SK-N-MC (cell line): ENCODE results near the gene ADAM29.
A peak's percentile ranks its signal among the peaks of the same experiment; 100 is the strongest.
"Not testable (repeated sequence)": the region's sequence is repeated elsewhere in the genome, so short reads cannot be mapped to it uniquely, and the experiment has no call there.

Experiments
- DNase-seq: peaks from one replicate; pipeline ENCODE4 v3.0.0-alpha.2; 2011; ENCODE audit warnings: low read depth, low spot score
- H3K27ac ChIP-seq: fragments of 200-600 bp; sonication (generic); 2 replicates; pipeline ENCODE4 v1.5.1; 2016; ENCODE audit warnings: mixed run types
- H3K36me3 ChIP-seq: fragments of 200-600 bp; sonication (generic); 2 replicates; pipeline ENCODE4 v1.6.1; 2017; ENCODE audit warnings: antibody characterized with exemption, low read length, mixed read lengths; ENCODE audit not compliant: insufficient read depth
- H3K4me3 ChIP-seq: fragments of 200-600 bp; sonication (generic); 2 replicates; pipeline ENCODE4 v1.5.1; 2016
- H3K9ac ChIP-seq: fragments of 200-600 bp; sonication (generic); 2 replicates; pipeline ENCODE4 v1.8.0; 2017; ENCODE audit warnings: mixed run types, mixed read lengths; ENCODE audit not compliant: insufficient read length
- H3K9me3 ChIP-seq: fragments of 200-600 bp; sonication (generic); 2 replicates; pipeline ENCODE4 v1.6.1; 2017; ENCODE audit warnings: low read depth, mild to moderate bottlenecking, antibody characterized with exemption, low read length, moderate library complexity, mixed read lengths
- EZH2 ChIP-seq: fragments of 200-600 bp; sonication (generic); IDR thresholded peaks from one replicate; pipeline ENCODE4 v1.6.1; 2017; ENCODE audit warnings: antibody characterized with exemption
- FOXP2 ChIP-seq: optimal IDR thresholded peaks from 2 replicates; pipeline ENCODE3; 2011; ENCODE audit warnings: mild to moderate bottlenecking, moderate library complexity; ENCODE audit not compliant: insufficient read depth; ENCODE audit errors: extremely low read length, control extremely low read depth
- POLR2AphosphoS5 ChIP-seq: IDR thresholded peaks from 2 replicates; pipeline ENCODE4 v1.6.1; 2012; ENCODE audit warnings: mild to moderate bottlenecking, low read depth, low read length, borderline replicate concordance

The ADAM29 gene

DNA sequence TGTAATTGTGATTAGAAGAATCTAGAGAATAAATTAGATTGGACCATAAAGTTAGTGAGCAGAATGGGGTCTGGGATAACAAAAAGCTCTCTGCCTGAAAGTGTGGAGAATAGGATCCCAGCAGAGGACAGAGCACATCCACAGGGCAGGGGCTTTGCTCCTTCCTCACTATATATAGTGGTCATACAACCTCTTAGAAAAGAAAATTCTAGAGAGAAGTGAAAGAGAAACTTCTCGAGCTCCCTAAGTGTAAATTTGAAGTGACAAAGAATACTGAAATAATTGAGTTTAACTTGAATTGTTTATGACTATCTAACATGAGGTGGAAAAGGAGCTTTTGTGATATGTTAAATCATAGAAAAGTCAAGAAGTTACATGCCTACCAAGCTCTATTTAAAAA lies 14.9 kb downstream of the ADAM29 start:
- H3K9ac ChIP-seq: no peak overlapping the region
- no peak overlapping the region for H3K4me3 ChIP-seq
- H3K36me3 ChIP-seq: no peaks in the 10 kb centered on the region
- TF ChIP-seq POLR2AphosphoS5: no peak
- no peak for TF ChIP-seq EZH2
- TF ChIP-seq FOXP2: no peak
- no peak overlapping the region for H3K27ac ChIP-seq
- H3K9me3 ChIP-seq: no peaks in the 10 kb centered on the region
- DNase-seq: no peak

DNA sequence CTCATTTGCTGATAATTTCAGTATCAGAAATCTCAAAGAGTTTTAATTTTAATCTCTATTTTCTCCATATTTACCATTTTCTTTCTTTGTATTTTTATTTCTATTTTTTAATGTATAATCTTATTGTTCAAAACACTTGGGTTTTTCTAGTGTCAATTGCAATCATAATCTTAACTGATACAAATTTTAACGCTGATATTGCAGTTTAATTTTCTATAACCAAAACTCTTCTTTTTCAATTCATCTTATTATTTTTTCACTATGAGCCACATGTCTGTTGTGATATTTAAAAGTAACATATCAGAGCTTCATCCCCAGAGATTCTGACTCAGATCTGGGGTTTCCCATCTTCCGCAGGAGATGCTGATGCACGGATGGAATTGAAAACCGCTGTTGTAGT lies 16.2 kb downstream of the ADAM29 start:
- H3K9ac ChIP-seq: no peak overlapping the region
- no peaks in the 10 kb centered on the region for H3K9me3 ChIP-seq
- no peak for TF ChIP-seq FOXP2
- no peak for TF ChIP-seq EZH2
- no peak for TF ChIP-seq POLR2AphosphoS5
- H3K27ac ChIP-seq: no peak overlapping the region
- no peaks in the 10 kb centered on the region for H3K36me3 ChIP-seq
- no peak overlapping the region for H3K4me3 ChIP-seq
- no peak for DNase-seq

DNA sequence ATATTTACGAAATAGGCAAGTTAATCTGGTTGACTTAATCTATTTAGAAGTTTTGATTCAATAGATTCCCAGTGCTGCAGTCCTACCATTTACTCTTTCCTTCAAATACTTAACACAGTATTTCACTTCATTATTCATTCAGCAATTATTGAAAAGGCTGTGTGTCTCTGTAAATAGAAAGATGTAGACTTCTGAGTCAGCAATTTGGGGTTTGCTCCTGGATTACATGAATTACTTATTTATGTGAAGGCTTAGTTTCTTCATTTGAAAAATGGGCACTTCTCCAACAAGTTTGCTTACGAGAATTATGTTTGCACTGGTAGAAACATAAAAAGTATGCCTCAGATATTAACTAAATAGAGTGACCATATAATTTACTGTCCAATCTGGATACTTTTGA lies 17.4 kb downstream of the ADAM29 start:
- peak; percentile 75 for DNase-seq
- Histone ChIP-seq H3K9me3 (no peaks in the 10 kb centered on the region), H3K36me3 (no peaks in the 10 kb centered on the region), H3K9ac (no peak overlapping the region), H3K4me3 (0 out of 2 replicates have a peak overlapping the region, but pooled peaks have one; percentile 19), H3K27ac (no peak overlapping the region)
- peak; percentile 24; the same call in 1 of the 2 replicates for TF ChIP-seq POLR2AphosphoS5
- TF ChIP-seq EZH2: no peak

DNA sequence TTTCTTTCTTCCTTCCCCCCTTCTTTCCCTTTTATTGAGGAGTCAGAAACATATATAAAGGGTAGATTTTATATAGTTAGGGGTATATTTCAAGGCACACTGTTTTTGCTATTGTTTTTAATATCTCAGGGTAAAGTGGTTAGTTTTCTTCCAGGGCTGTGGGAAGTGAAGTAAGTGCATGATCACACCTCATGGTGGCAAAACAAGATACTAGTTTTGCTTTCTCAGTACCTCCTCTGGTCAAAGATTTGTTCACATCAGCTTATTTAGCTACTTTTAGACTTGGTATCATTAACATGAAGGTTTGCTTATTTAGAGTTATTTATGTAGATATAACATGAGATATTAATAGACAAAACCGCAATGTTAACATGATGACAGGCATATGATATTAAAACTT lies 21.8 kb downstream of the ADAM29 start:
- Histone ChIP-seq H3K9me3 (no peaks in the 10 kb centered on the region), H3K9ac (no peak overlapping the region), H3K36me3 (no peaks in the 10 kb centered on the region), H3K4me3 (no peak overlapping the region), H3K27ac (no peak overlapping the region)
- TF ChIP-seq POLR2AphosphoS5: no peak
- no peak for DNase-seq

DNA sequence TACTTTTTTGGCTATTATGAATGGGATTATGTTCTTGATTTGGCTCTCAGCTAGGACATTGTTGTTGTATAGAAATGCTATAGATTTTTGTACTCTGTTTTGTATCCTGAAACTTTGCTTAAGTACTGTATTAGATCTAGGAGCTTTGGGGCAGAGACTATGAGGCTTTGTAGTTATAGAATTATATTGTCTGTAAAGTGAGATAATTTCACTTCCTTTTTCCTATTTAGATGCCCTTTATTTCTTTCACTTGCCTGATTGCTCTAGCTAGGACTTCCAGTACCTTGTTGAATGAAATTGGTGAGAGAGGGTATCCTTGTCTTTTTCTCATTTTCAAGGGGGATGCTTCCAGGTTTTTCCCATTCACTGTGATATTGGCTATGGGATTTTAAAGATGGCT lies 28.1 kb downstream of the ADAM29 start:
- DNase-seq: no peak
- H3K9ac ChIP-seq: no peak overlapping the region
- TF ChIP-seq EZH2 (no peak), FOXP2 (no peak), POLR2AphosphoS5 (no peak)

DNA sequence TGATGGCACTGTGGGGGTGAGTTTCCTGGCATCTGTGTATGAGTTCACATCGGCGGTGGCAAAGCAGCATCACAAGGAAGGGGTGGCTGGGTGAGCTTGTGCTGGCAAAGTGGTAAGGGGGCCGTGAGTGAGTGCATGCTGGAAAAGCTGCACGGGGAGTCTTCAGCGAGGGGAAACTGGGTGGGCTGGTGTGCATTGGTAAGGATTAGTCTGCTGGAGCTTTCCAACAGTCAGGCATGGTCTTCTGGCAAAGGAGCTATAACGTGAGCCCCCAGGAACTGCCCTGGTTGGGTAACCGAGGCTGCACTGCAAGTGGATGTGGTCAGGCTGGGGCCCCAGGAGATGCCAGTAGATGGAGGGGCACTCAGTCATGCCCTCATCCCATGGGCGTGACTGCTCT lies 30.7 kb downstream of the ADAM29 start:
- no peaks in the 10 kb centered on the region for H3K9me3 ChIP-seq
- no peak for DNase-seq
- no peak overlapping the region for H3K4me3 ChIP-seq
- no peak overlapping the region for H3K9ac ChIP-seq
- no peaks in the 10 kb centered on the region for H3K36me3 ChIP-seq
- H3K27ac ChIP-seq: no peak overlapping the region
- TF ChIP-seq FOXP2 (no peak), EZH2 (no peak), POLR2AphosphoS5 (no peak)

More for the DNA sequence above, 28.1 kb downstream of the ADAM29 start:
- no peak overlapping the region for H3K4me3 ChIP-seq
- no peaks in the 10 kb centered on the region for H3K36me3 ChIP-seq
- H3K9me3 ChIP-seq: no peaks in the 10 kb centered on the region
- H3K27ac ChIP-seq: no peak overlapping the region

DNA sequence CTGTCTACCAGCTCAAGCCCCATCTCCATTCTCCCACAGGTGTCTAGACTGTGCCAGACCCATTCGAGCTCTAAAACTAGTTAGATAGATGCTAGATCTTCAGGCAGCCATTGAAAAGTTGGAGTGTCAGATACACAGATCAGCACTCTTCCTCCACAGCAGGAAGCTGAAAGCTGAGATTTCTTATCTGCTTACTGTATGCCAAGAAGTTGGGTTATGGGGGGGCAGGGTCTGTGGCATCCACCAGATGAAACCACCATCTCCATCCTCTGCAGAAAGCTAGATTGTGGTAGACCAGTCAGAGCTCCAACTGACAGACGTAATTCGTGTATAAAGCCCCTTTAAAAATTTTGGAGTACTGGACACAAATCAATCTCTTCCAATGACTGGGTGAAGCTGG lies 54.8 kb downstream of the ADAM29 start:
- no peak for TF ChIP-seq POLR2AphosphoS5
- TF ChIP-seq FOXP2: no peak
- no peak for TF ChIP-seq EZH2
- Histone ChIP-seq H3K4me3 (no peak overlapping the region), H3K9me3 (no peaks in the 10 kb centered on the region), H3K9ac (no peak overlapping the region), H3K27ac (no peak overlapping the region), H3K36me3 (no peaks in the 10 kb centered on the region)
- no peak for DNase-seq

DNA sequence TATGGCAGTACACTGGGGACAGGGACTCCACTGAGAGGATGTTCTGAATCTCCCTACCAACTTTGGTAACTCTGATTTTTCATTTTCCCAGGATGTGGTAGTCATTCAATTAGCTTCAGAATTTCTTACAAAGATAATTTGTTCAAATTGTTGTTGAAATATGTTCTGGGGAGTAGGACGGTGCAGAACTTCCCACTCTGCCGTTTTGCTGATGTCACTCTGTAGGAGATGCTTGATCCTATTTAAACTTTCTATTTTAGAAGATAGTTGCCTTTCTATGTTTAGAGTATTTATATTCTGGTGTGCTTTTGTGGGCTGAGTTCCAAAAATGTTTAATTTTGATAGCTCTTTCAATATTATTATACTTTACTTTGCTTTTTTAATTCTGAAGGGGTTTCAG lies 55.2 kb downstream of the ADAM29 start:
- Histone ChIP-seq H3K9me3 (no peaks in the 10 kb centered on the region), H3K9ac (no peak overlapping the region), H3K27ac (no peak overlapping the region), H3K36me3 (no peaks in the 10 kb centered on the region), H3K4me3 (no peak overlapping the region)
- DNase-seq: no peak
- TF ChIP-seq POLR2AphosphoS5 (no peak), EZH2 (no peak), FOXP2 (no peak)

DNA sequence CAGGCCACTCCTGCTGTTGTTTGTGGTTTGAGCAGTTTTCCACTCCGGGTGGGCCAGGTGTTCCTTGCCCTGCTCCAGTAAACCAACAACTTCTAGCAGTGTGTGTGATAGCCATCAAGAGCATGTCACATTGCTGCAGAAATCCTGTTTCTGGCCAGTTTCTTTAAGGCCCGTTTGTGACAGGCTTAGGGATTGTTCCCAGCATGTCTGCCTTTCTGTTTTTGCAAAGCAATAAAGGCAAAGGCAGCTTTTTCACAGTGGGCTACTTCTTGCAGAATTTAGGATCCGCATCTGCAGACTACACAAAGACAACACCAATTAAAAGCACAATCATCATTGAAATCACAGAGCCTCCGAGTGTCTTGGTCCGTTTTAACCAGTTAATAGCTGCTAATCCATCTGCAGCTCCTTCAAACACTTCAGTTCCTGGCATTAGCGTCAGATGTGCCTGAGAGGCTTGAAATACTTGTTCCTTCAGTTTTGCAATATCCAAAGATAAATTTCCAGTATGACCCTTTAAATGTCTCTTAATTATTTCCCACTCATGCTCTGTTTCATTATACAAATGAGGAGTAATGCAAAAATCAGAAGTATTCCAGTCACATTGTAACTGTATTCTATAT lies 65.1 kb downstream of the ADAM29 start:
- H3K36me3 ChIP-seq: no peaks in the 10 kb centered on the region
- H3K4me3 ChIP-seq: no peak overlapping the region
- no peaks in the 10 kb centered on the region for H3K9me3 ChIP-seq
- TF ChIP-seq EZH2: no peak
- no peak for TF ChIP-seq POLR2AphosphoS5
- TF ChIP-seq FOXP2: no peak
- H3K27ac ChIP-seq: no peak overlapping the region
- DNase-seq: no peak
- no peak overlapping the region for H3K9ac ChIP-seq

DNA sequence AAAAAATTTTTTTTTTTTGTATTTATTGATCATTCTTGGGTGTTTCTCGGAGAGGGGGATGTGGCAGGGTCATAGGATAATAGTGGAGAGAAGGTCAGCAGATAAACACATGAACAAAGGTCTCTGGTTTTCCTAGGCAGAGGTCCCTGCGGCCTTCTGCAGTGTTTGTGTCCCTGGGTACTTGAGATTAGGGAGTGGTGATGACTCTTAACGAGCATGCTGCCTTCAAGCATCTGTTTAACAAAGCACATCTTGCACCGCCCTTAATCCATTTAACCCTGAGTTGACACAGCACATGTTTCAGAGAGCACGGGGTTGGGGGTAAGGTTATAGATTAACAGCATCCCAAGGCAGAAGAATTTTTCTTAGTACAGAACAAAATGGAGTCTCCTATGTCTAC lies 65.7 kb downstream of the ADAM29 start:
- not testable (repeated sequence) for H3K4me3 ChIP-seq, H3K9me3 ChIP-seq, H3K9ac ChIP-seq, H3K36me3 ChIP-seq, DNase-seq, H3K27ac ChIP-seq
